Prostate gland (tissue), 2 donors: Measurements from ENCODE around the gene PCDHGA1. TPM values are rescaled to one million over a fixed set of nuclear protein-coding genes. Genes with fewer than 3 reads are reported as not detected.
"Not testable (repeated sequence)": the region's sequence is repeated elsewhere in the genome, so short reads cannot be mapped to it uniquely, and the experiment has no call there.

Source experiments
- DNase-seq: peaks from one replicate; pipeline ENCODE4 v3.0.0-alpha.2; 2019; ENCODE audit warnings: low spot score
- H3K27ac ChIP-seq, 2 donors: fragments of 200-600 bp; sonication (generic); 2 replicates each; pipeline ENCODE4 v1.5.1; 2017 to 2019
- H3K27me3 ChIP-seq: fragments of 200-600 bp; sonication (generic); replicated peaks from 2 replicates; pipeline ENCODE4 v1.5.1; 2019; ENCODE audit not compliant: insufficient read depth
- H3K36me3 ChIP-seq, 2 donors: fragments of 200-600 bp; sonication (generic); 1 replicate in 1 of 2; 2 replicates in 1 of 2; pipeline versions ENCODE4 v1.5.1 to v1.8.1; 2017 to 2019
- H3K4me1 ChIP-seq: fragments of 200-600 bp; sonication (generic); replicated peaks from 2 replicates; pipeline ENCODE4 v1.5.1; 2019
- H3K4me3 ChIP-seq, 2 donors: fragments of 200-600 bp; sonication (generic); 2 replicates each; pipeline ENCODE4 v1.5.1; 2017 to 2019
- H3K9me3 ChIP-seq: fragments of 200-600 bp; sonication (generic); 2 replicates; pipeline ENCODE4 v1.5.1; 2017
- POLR2A ChIP-seq: fragments of 450-650 bp; IDR thresholded peaks from one replicate; pipeline ENCODE4 v1.6.1; 2016; ENCODE audit warnings: antibody characterized with exemption, mild to moderate bottlenecking
- POLR2AphosphoS5 ChIP-seq: sonication (generic); formaldehyde crosslinking; IDR thresholded peaks from one replicate; pipeline ENCODE4 v1.6.1; 2017; ENCODE audit warnings: antibody characterized with exemption
- WGBS: methylation state at CpG from one replicate; pipeline ENCODE4 v1.1.5; 2018; 5-methylcytosine and 5-hydroxymethylcytosine counted together
- intact Hi-C: fragments of 100-400 bp; cut with DNase I; formaldehyde crosslinking; loops from one replicate; pipeline ENCODE4 v1.14.2; 2022
- total RNA-seq, 2 donors: library from RNA; depleted of rRNA; stranded (reverse); fragments of >200 nt; gene quantifications; one replicate each; pipeline ENCODE4 v1.1.0, GENCODE V29; 2016
- TF ChIP-seq, protein P1 (sequence below), 4 experiments: fragments of 200-600 bp in 2 of 4; fragments of 450-650 bp in 2 of 4; sonication (generic) in 2 of 4; IDR thresholded peaks; 1 replicate in 3 of 4; 2 replicates in 1 of 4; pipeline ENCODE4 v1.5.1; 2016 to 2019; ENCODE audit warnings: antibody characterized with exemption in 4 of 4, mild to moderate bottlenecking in 2 of 4, moderate library complexity in 2 of 4

Gene PCDHGA1
- total RNA-seq = 1 to 10 TPM in 1 of 2 donors, under 1 TPM in 1; 0.64 to 4.8 TPM

DNA sequence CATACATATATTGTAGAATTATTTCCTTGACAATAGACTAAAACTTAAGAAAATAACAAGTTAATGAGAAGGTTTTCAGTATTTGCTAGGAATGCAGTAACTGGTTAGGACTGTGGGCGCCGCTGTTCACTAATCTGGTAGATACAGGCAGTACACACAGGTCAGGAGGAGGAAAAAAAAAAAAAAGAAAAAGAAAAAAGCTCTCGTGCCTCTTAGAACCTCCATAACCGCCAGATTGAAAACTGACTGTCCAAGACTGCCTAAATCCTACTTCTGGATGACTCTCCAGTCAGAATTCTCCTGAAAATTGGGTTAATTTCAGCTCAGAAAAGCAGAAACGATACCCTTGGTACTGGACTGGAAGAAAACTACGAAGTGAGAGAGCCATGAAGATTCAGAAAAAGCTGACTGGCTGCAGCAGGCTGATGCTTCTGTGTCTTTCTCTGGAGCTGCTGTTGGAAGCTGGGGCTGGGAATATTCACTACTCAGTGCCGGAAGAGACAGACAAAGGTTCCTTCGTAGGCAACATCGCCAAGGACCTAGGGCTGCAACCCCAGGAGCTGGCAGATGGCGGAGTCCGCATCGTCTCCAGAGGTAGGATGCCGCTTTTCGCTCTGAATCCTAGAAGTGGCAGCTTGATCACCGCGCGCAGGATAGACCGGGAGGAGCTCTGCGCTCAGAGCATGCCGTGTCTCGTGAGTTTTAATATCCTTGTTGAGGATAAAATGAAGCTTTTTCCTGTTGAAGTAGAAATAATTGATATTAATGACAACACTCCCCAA is at the start of gene PCDHGA1:
TSS of gene PCDHGA1 (plus strand) at position 216 of the 782 bp plus-strand sequence.
- no peaks in the 10 kb centered on the region for H3K4me1 ChIP-seq
- TF ChIP-seq, protein P1, sequence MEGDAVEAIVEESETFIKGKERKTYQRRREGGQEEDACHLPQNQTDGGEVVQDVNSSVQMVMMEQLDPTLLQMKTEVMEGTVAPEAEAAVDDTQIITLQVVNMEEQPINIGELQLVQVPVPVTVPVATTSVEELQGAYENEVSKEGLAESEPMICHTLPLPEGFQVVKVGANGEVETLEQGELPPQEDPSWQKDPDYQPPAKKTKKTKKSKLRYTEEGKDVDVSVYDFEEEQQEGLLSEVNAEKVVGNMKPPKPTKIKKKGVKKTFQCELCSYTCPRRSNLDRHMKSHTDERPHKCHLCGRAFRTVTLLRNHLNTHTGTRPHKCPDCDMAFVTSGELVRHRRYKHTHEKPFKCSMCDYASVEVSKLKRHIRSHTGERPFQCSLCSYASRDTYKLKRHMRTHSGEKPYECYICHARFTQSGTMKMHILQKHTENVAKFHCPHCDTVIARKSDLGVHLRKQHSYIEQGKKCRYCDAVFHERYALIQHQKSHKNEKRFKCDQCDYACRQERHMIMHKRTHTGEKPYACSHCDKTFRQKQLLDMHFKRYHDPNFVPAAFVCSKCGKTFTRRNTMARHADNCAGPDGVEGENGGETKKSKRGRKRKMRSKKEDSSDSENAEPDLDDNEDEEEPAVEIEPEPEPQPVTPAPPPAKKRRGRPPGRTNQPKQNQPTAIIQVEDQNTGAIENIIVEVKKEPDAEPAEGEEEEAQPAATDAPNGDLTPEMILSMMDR (IDR thresholded peaks at IDR 0.05) = no peak
- TF ChIP-seq POLR2AphosphoS5 = no peak
- no peak for TF ChIP-seq POLR2A
- 20% methylated on average over 21 of the region's 21 CpGs for WGBS
- no peak within 1 kb of the TSS for H3K4me3 ChIP-seq
- no peak for DNase-seq
- peaks cover 11% of the 10 kb centered on the region for H3K27me3 ChIP-seq
- no peaks in the 10 kb centered on the region for H3K36me3 ChIP-seq
- no peaks in the 10 kb centered on the region for H3K9me3 ChIP-seq
- H3K27ac ChIP-seq = no peak within 1 kb of the TSS
- intact Hi-C loops = no loop called here

DNA sequence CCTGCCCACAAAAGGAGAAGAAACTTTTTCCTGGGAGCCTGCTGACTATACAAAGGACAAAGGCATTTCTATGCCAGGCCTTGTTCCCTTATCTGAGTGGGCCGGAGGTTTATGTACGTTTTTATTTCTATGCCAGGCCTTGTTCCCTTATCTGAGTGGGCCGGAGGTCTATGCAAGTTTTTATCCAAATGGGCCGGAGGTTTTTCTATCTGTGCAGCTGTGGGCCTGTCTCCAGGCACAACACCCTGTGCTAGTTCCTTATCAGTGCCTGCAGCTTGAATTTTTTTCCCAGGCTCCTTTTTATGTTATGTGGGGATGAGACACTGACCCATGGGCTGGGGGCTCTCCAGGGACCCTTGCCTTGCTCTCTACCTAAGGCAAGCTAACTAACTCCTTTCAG is 31.9 kb upstream of the PCDHGA1 start:
- no peaks in the 10 kb centered on the region for H3K4me1 ChIP-seq
- no peaks in the 10 kb centered on the region for H3K9me3 ChIP-seq
- TF ChIP-seq POLR2AphosphoS5 (no peak), POLR2A (no peak)
- TF ChIP-seq, protein P1 (IDR thresholded peaks at IDR 0.05) = no peak
- H3K27ac ChIP-seq = no peak overlapping the region
- DNase-seq = no peak
- H3K4me3 ChIP-seq = no peak overlapping the region
- intact Hi-C loops = no loop called here
- 90% methylated on average over 4 of the region's 4 CpGs for whole genome bisulfite sequencing
- H3K27me3 ChIP-seq = no peaks in the 10 kb centered on the region
- no peaks in the 10 kb centered on the region for H3K36me3 ChIP-seq

DNA sequence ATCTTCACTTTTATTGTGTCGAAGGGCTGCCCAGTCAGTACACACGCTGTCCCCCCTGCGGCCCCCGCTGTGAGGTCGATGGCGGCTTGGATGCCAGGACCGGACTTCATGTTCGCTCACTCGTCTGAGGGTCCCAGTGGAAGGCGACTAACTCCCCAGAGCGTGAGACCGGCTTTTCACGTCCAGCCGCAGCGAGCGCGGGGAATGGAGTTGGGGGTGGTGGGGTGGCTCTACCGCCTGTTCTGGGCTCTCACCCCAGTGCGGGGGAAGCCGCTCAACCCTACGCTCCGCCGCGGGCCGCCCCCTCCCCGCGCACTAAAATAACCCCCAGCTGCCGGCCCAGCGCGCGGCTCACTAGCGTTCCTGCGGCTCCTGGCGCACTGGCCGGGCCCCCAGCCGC is 26.6 kb upstream of the PCDHGA1 start, which contains the start of gene SLC25A2:
TSS of gene SLC25A2 (minus strand) at position 294 of the 400 bp plus-strand sequence. CDS start at position 110, 184 bp downstream.
- no peaks in the 10 kb centered on the region for H3K4me1 ChIP-seq
- H3K36me3 ChIP-seq = no peaks in the 10 kb centered on the region
- 41% methylated on average over 36 of the region's 36 CpGs for WGBS
- H3K4me3 ChIP-seq = no peak within 1 kb of the TSS
- no peaks in the 10 kb centered on the region for H3K27me3 ChIP-seq
- TF ChIP-seq POLR2AphosphoS5 (no peak), POLR2A (no peak)
- TF ChIP-seq, protein P1 (IDR thresholded peaks at IDR 0.05) = no peak
- no peaks in the 10 kb centered on the region for H3K9me3 ChIP-seq
- intact Hi-C loops = no loop called here
- no peak within 1 kb of the TSS for H3K27ac ChIP-seq
- DNase-seq = no peak

DNA sequence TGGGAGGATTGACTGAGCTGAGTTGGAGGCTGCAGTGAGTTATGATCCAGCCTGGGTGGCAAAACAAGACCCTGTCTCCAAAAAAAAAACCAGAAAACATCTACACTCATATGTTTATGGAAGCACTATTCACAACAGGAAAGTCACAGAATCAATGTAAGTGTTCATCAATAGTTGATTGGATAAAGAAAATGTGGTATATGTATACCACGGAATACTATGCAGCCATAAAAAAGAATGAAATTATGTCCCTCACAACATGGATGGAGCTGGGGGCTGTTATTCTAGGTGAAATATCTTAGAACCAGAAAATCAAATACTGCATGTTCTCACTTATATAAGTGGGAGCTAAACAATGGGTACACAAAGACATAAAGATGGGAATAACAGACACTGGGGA is 23.7 kb upstream of the PCDHGA1 start:
- Histone ChIP-seq H3K4me3 (no peak overlapping the region), H3K9me3 (no peaks in the 10 kb centered on the region), H3K27ac (no peak overlapping the region), H3K36me3 (no peaks in the 10 kb centered on the region), H3K4me1 (no peaks in the 10 kb centered on the region), H3K27me3 (no peaks in the 10 kb centered on the region)
- 92% methylated on average over 1 of the region's 1 CpG for WGBS
- no peak for TF ChIP-seq POLR2A
- no peak for TF ChIP-seq POLR2AphosphoS5
- TF ChIP-seq, protein P1 (IDR thresholded peaks at IDR 0.05) = no peak
- no peak for DNase-seq
- intact Hi-C loops = no loop called here

DNA sequence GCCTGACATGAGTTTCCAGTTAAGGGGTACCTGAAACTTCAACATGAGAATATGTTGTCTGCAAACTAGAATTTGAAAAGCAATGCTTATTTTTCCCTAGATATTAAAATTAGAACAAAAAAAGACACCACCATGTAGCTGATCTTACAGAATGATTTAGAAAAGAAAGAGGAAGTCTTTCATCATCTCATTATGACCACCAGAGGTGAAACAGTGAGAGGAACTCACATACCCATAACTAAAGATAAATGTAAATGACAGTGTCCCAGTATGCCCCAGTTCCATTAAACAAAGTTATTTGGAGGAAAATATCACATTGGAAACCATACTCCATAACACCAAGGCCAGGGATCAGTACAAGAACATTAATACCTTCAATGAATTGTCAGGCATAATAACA is 16.6 kb upstream of the PCDHGA1 start:
- Histone ChIP-seq H3K27ac (no peak overlapping the region), H3K27me3 (no peaks in the 10 kb centered on the region), H3K4me3 (no peak overlapping the region), H3K36me3 (no peaks in the 10 kb centered on the region), H3K4me1 (no peaks in the 10 kb centered on the region), H3K9me3 (no peaks in the 10 kb centered on the region)
- DNase-seq = no peak
- intact Hi-C loops = no loop called here
- TF ChIP-seq POLR2A = no peak
- TF ChIP-seq POLR2AphosphoS5 = no peak
- TF ChIP-seq, protein P1 (IDR thresholded peaks at IDR 0.05) = no peak

DNA sequence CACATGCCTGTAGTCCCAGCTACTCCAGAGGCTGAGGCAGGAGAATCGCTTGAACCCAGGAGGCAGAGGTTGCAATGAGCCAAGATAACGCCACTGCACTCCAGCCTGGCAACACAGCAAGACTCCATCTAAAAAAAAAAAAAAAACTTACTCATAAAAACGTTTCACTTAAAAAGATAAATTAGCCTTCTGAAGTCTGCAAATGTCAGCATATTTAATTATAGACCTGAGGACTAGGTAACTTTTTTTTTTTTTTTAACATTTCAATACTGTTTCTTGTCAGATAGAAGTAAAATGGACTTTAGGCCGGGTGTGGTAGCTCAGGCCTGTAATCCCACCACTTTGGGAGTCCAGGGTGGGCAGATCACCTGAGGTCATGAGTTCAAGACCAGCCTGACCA is 13.4 kb upstream of the PCDHGA1 start:
- intact Hi-C loops, H3K36me3 ChIP-seq: not testable (repeated sequence)

More for the DNA sequence above, 13.4 kb upstream of the PCDHGA1 start:
- not testable (repeated sequence) for H3K27ac ChIP-seq, H3K27me3 ChIP-seq, H3K4me1 ChIP-seq, DNase-seq, H3K4me3 ChIP-seq
- WGBS = 84% methylated on average over 4 of the region's 4 CpGs
- peaks cover 12% of the 10 kb centered on the region for H3K9me3 ChIP-seq
